Measurements from ENCODE around the gene HTR3B. TPM values are rescaled to one million over a fixed set of nuclear protein-coding genes. Genes with fewer than 3 reads are reported as not detected.

Gene HTR3B
- total and polyA plus RNA-seq, 2 of the 4 experiments (the other 2 are of a cell fraction), result not detected

DNA sequence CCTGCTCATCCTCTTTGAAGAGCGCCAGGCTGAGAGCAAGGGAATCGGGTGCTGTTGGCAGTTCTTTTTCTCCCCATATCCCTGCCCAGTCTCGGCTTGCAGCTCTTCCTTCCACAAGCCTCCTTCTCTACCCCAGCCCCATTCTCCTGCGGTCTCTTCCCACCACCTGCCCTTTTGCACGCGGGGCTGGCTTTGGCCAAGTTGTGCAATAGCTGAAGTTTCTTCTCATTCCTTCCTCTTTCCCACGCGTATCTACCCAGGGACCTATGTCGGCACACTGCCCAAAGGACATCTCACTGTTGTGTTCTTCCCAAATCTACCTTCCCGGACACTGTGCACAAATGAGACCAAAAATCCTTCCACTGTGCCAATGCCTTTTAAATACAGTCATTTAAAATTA is 48.0 kb downstream of the HTR3B start:
- Histone ChIP-seq H3K36me3 (ENCODE audit: control insufficient read depth, insufficient read depth, low read length) (no peaks in the 10 kb centered on the region), H2AK5ac (ENCODE audit: low read depth, low read length) (no peak overlapping the region), H3K56ac (ENCODE audit: extremely low read depth, insufficient read depth, low read length) (no peak overlapping the region), H2BK5ac (ENCODE audit: low read depth, low read length, poor library complexity, severe bottlenecking) (no peak overlapping the region), H3K79me1 (ENCODE audit: low read depth in 1 of 2, low read length in 2 of 2) (no peaks in the 10 kb centered on the region), H3K4me3 (ENCODE audit: insufficient read depth, low read depth, low read length) (no peak overlapping the region), H2AK9ac (replicated peaks; ENCODE audit: low read depth, low read length, poor library complexity) (no peak overlapping the region), H4K8ac (ENCODE audit: low read depth in 2 of 2, low read length in 2 of 2) (no peak overlapping the region), H3K27me3 (ENCODE audit: control insufficient read depth, insufficient read depth, low read length) (peaks cover 4% of the 10 kb centered on the region; the same call in 1 of the 2 replicates), H4K20me1 (ENCODE audit: insufficient read depth, low read length) (no peaks in the 10 kb centered on the region), H2AFZ (replicated peaks; ENCODE audit: low read length, poor library complexity) (no peak overlapping the region), H3K27ac (ENCODE audit: insufficient read depth, low read length) (no peak overlapping the region), H4K5ac (ENCODE audit: low read depth, low read length) (no peak overlapping the region), H3K9ac (ENCODE audit: low read depth, low read length) (no peak overlapping the region), H3K4me2 (ENCODE audit: low read depth, low read length) (no peak overlapping the region), H3K9me3 (ENCODE audit: control insufficient read depth, insufficient read depth, low read length) (no peaks in the 10 kb centered on the region), H3K4me1 (ENCODE audit: control insufficient read depth, insufficient read depth, low read length) (no peaks in the 10 kb centered on the region), H4K91ac (ENCODE audit: insufficient read depth, low read depth, low read length) (no peak overlapping the region), H3K23ac (ENCODE audit: low read depth, low read length) (no peak overlapping the region), H3K9me1 (ENCODE audit: insufficient read depth, low read length) (no peaks in the 10 kb centered on the region), H2BK120ac (ENCODE audit: low read depth, low read length) (no peak overlapping the region), H2BK15ac (ENCODE audit: low read depth, low read length) (no peak overlapping the region), H3K18ac (ENCODE audit: low read depth, low read length) (no peak overlapping the region), H3K4ac (ENCODE audit: low read depth, low read length) (no peak overlapping the region), H2BK20ac (ENCODE audit: low read depth, low read length) (no peak overlapping the region), H3K14ac (replicated peaks; ENCODE audit: low read depth, low read length) (no peak overlapping the region)
- DNase-seq (no peak), ATAC-seq (ENCODE audit: low read depth) (no peak)
- WGBS, 2 experiments (ENCODE audit: extremely low coverage in 2 of 2, insufficient read length in 1 of 2), result 90% methylated on average over 3 of the region's 10 CpGs; no CpG with 5 or more reads in 1 of the 2 experiments
- dilution Hi-C loops (cut with HindIII; ENCODE audit: low sequenced_read_pairs, unreplicated experiment), result no loop called here
- TF ChIP-seq CEBPB (IDR thresholded peaks at IDR 0.05; ENCODE audit: low read depth, low read length) (0 out of 2 replicates have a peak, but pooled peaks have one; percentile 25), RCOR1 (IDR thresholded peaks at IDR 0.05; ENCODE audit: insufficient replicate concordance, low read length) (no peak), MXI1 (IDR thresholded peaks at IDR 0.05; ENCODE audit: borderline replicate concordance, low read depth, low read length) (no peak), CHD1 (IDR thresholded peaks at IDR 0.05; ENCODE audit: low read depth, low read length) (no peak), RAD21 (IDR thresholded peaks at IDR 0.05; ENCODE audit: low read length) (no peak), MAZ (IDR thresholded peaks at IDR 0.05; ENCODE audit: borderline replicate concordance, low read depth, low read length) (no peak), POLR2A (IDR thresholded peaks at IDR 0.05; ENCODE audit: low read depth, low read length) (no peak)
- TF ChIP-seq, protein P1, sequence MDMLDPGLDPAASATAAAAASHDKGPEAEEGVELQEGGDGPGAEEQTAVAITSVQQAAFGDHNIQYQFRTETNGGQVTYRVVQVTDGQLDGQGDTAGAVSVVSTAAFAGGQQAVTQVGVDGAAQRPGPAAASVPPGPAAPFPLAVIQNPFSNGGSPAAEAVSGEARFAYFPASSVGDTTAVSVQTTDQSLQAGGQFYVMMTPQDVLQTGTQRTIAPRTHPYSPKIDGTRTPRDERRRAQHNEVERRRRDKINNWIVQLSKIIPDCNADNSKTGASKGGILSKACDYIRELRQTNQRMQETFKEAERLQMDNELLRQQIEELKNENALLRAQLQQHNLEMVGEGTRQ (IDR thresholded peaks at IDR 0.05; ENCODE audit: low read depth, low read length), result no peak
- TF ChIP-seq, protein P2, sequence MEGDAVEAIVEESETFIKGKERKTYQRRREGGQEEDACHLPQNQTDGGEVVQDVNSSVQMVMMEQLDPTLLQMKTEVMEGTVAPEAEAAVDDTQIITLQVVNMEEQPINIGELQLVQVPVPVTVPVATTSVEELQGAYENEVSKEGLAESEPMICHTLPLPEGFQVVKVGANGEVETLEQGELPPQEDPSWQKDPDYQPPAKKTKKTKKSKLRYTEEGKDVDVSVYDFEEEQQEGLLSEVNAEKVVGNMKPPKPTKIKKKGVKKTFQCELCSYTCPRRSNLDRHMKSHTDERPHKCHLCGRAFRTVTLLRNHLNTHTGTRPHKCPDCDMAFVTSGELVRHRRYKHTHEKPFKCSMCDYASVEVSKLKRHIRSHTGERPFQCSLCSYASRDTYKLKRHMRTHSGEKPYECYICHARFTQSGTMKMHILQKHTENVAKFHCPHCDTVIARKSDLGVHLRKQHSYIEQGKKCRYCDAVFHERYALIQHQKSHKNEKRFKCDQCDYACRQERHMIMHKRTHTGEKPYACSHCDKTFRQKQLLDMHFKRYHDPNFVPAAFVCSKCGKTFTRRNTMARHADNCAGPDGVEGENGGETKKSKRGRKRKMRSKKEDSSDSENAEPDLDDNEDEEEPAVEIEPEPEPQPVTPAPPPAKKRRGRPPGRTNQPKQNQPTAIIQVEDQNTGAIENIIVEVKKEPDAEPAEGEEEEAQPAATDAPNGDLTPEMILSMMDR (conservative IDR thresholded peaks at IDR 0.05; ENCODE audit: low read depth, low read length), result no peak
- CTCF ChIA-PET, result no interaction called here
- POLR2A ChIA-PET (ENCODE audit: unreplicated experiment), result no interaction called here
- in situ Hi-C loops (cut with MboI; ENCODE audit: low sequenced_read_pairs), result no loop called here
- intact Hi-C loops (cut with micrococcal nuclease), result no loop called here
- no TSS peak for BruUV-seq (replicated peaks)
